K562 (cell line): ENCODE results near the gene WFIKKN2. TPM values are rescaled to one million over a fixed set of nuclear protein-coding genes. Genes with fewer than 3 reads are reported as not detected.

Experiments used
- ATAC-seq: fragments of 200-7000 bp; cut with Tn5 transposase; 3 replicates; pipeline ENCODE4 v1.9.1; 2020; ENCODE audit warnings: moderate library complexity
- BruUV-seq: library from RNA; stranded (reverse); fragments of 400-500 nt; replicated peaks from 2 replicates; lab custom pipeline; 2021; lab: Mats Ljungman, UMichigan
- CTCF ChIA-PET: fragments of 300-600 bp; formaldehyde crosslinking; extraction: SDS; loops from one replicate; lab custom pipeline; 2021; ENCODE audit warnings: low intra/inter-chr PET ratio; lab: Yijun Ruan, JAX
- POLR2A ChIA-PET: fragments of 300-600, 350-650 bp; sonication (Branson Sonifier 250); formaldehyde crosslinking; extraction: SDS; loops from one replicate; lab custom pipeline; 2021; ENCODE audit warnings: antibody characterized with exemption, inconsistent platforms; lab: Yijun Ruan, JAX
- DNase-seq, 4 experiments: peaks; one replicate each; pipeline versions ENCODE4 v3.0.0 to v3.0.0-alpha.2; 2011 to 2018; ENCODE audit warnings: low spot score in 3 of 4, mixed read lengths in 3 of 4; ENCODE audit errors: extremely low read depth in 1 of 4
- FAIRE-seq: peaks from 2 replicates; lab custom pipeline; 2011; peaks lifted over from hg19 to GRCh38; lab: Jason Lieb, UNC
- H2AFZ ChIP-seq: 2 replicates; pipeline ENCODE4 v1.6.0; 2011; ENCODE audit warnings: low read depth, low read length, control low read depth, inconsistent platforms
- H3K27ac ChIP-seq: fragments of 200-600 bp; 3 replicates; pipeline ENCODE4 v1.8.0; 2011; ENCODE audit warnings: low read depth, mild to moderate bottlenecking, control low read depth, inconsistent platforms, low read length, moderate library complexity, mixed read lengths; ENCODE audit errors: extremely low read depth
- H3K27me3 ChIP-seq, 2 experiments: fragments of 300-600 bp in 1 of 2; 2 replicates in 1 of 2; 3 replicates in 1 of 2; pipeline versions ENCODE4 v1.6.0 to v1.8.0; 2011; ENCODE audit warnings: inconsistent platforms in 2 of 2, low read length in 2 of 2, mild to moderate bottlenecking in 1 of 2, mixed read lengths in 1 of 2, moderate library complexity in 1 of 2; ENCODE audit not compliant: control insufficient read depth in 2 of 2, insufficient read depth in 2 of 2
- H3K36me3 ChIP-seq: fragments of 300-600 bp; 3 replicates; pipeline ENCODE4 v1.8.0; 2011; ENCODE audit warnings: mild to moderate bottlenecking, low read length, inconsistent platforms; ENCODE audit not compliant: control insufficient read depth, insufficient read depth
- H3K4me1 ChIP-seq, 2 experiments: fragments of 200-600 bp in 1 of 2; replicated peaks in 1 of 2; 2 replicates in 1 of 2; 3 replicates in 1 of 2; pipeline versions ENCODE4 v1.5.1 to v1.8.0; 2011; ENCODE audit warnings: inconsistent platforms in 2 of 2, low read length in 2 of 2, mild to moderate bottlenecking in 1 of 2, mixed read lengths in 1 of 2, moderate library complexity in 1 of 2; ENCODE audit not compliant: control insufficient read depth in 2 of 2, insufficient read depth in 2 of 2
- H3K4me2 ChIP-seq: 2 replicates; pipeline ENCODE4 v1.6.1; 2011; ENCODE audit warnings: low read length, control low read depth, inconsistent platforms, mixed read lengths; ENCODE audit not compliant: insufficient read depth
- H3K4me3 ChIP-seq: fragments of 200-600 bp; sonication (generic), shearing (Covaris generic); 2 replicates; pipeline ENCODE4 v1.5.1; 2016; ENCODE audit warnings: control low read depth, inconsistent platforms
- H3K79me2 ChIP-seq: fragments of 200-600 bp; 3 replicates; pipeline ENCODE4 v1.8.0; 2011; ENCODE audit warnings: low read length, inconsistent platforms; ENCODE audit not compliant: control insufficient read depth, insufficient read depth
- H3K9ac ChIP-seq, 2 experiments: 2 replicates each; pipeline versions ENCODE4 v1.6.0 to v1.6.1; 2011; ENCODE audit warnings: low read depth in 2 of 2, low read length in 2 of 2, control low read depth in 1 of 2, inconsistent platforms in 1 of 2, mild to moderate bottlenecking in 1 of 2, mixed read lengths in 1 of 2; ENCODE audit not compliant: insufficient read depth in 1 of 2
- H3K9me1 ChIP-seq: one replicate; pipeline ENCODE4 v1.6.0; 2011; ENCODE audit warnings: inconsistent platforms, mild to moderate bottlenecking, low read length, moderate library complexity; ENCODE audit not compliant: control insufficient read depth, insufficient read depth
- H3K9me3 ChIP-seq: replicated peaks from 2 replicates; pipeline ENCODE4 v1.5.1; 2011; ENCODE audit warnings: low read depth, low read length, inconsistent platforms; ENCODE audit not compliant: control insufficient read depth, insufficient read depth
- H4K20me1 ChIP-seq: replicated peaks from 2 replicates; pipeline ENCODE4 v1.6.1; 2011; ENCODE audit warnings: low read length, inconsistent platforms, mixed read lengths; ENCODE audit not compliant: control insufficient read depth, insufficient read depth
- FOXA1 ChIP-seq: fragments of 450-650 bp; IDR thresholded peaks from 2 replicates; pipeline ENCODE4 v1.6.1; 2016; ENCODE audit warnings: mild to moderate bottlenecking, borderline replicate concordance
- PKNOX1 ChIP-seq: fragments of 450-650 bp; IDR thresholded peaks from 2 replicates; pipeline ENCODE4 v1.6.1; 2016
- ZNF511 ChIP-seq: sonication (generic); formaldehyde crosslinking; IDR thresholded peaks from 2 replicates; pipeline ENCODE4 v1.8.0; 2022; ENCODE audit warnings: mild to moderate bottlenecking, missing genetic modification reagents
- WGBS: fragments of 100-300 bp; shearing (Covaris generic); methylation state at CpG from one replicate; pipeline ENCODE4 v1.1.6; 2016; ENCODE audit warnings: low coverage, mixed read lengths; ENCODE audit not compliant: insufficient coverage; ENCODE audit errors: missing lambda C conversion rate; 5-methylcytosine and 5-hydroxymethylcytosine counted together
- in situ Hi-C: fragments of 300-500 bp; cut with MboI; formaldehyde crosslinking; loops from 4 replicates; pipeline ENCODE4 v1.15.0; 2018; ENCODE audit warnings: inconsistent platforms, mixed read lengths
- intact Hi-C: fragments of 100-400 bp; cut with micrococcal nuclease; formaldehyde crosslinking; loops from 2 replicates; pipeline ENCODE4 v1.14.2; 2022
- polyA plus RNA-seq, 8 experiments: library from polyadenylated mRNA; depleted of rRNA in 4 of 8; stranded (reverse) in 5 of 8; unstranded in 3 of 8; fragments of >200 nt; fragmentation: Nextera tagmentation in 2 of 8; fragmentation: Illumina TruSeq in 1 of 8; extraction: Ambion mirVana in 2 of 8; extraction: Trizol in 1 of 8; gene quantifications; 2 replicates each; pipeline versions ENCODE4 v1.2.1 to v1.2.3, GENCODE V29; 2011 to 2014; ENCODE audit warnings: inconsistent platforms in 1 of 8, missing spikeins in 1 of 8
- total RNA-seq, 7 experiments: library from RNA; depleted of rRNA in 6 of 7; stranded (reverse); fragments of >200 nt in 6 of 7; fragmentation: Illumina TruSeq in 2 of 7; extraction: Trizol in 2 of 7; gene quantifications; 2 replicates each; pipeline versions ENCODE4 v1.2.1 to v1.2.3, GENCODE V29; 2011 to 2021; ENCODE audit warnings: low replicate concordance in 1 of 7

WFIKKN2 gene
- total and polyA plus RNA-seq, 9 of the 15 experiments (the other 6 are each of a cell fraction or from before 2014, with no cell fraction given): 0.07 TPM; not detected in 8

- Histone ChIP-seq H3K9ac (no peak overlapping the region), H3K79me2 (no peaks in the 10 kb centered on the region), H3K9me3 (no peaks in the 10 kb centered on the region), H2AFZ (no peak overlapping the region), H3K4me3 (no peak overlapping the region), H3K27me3 (peaks cover 0 to 9% of the 10 kb centered on the region in 2 experiments; a peak in 2 of 5 replicates), H3K27ac (no peak overlapping the region), H4K20me1 (no peaks in the 10 kb centered on the region), H3K4me1 (peaks cover 1 to 6% of the 10 kb centered on the region in 2 experiments; a peak in 2 of 5 replicates), H3K36me3 (no peaks in the 10 kb centered on the region), H3K4me2 (no peak overlapping the region), H3K9me1 (no peaks in the 10 kb centered on the region)
- no peak for DNase-seq
- in situ Hi-C loops (no loop called here), intact Hi-C loops (no loop called here)
- WGBS: 53% methylated on average over 6 of the region's 6 CpGs
- ATAC-seq: no peak
- no peak for TF ChIP-seq ZNF511 (CRISPR knock-in tag)
- peak; percentile 74 for TF ChIP-seq PKNOX1
- no peak for TF ChIP-seq FOXA1
- CTCF ChIA-PET: no interaction called here
- BruUV-seq: no TSS peak
- no peak for FAIRE-seq
- POLR2A ChIA-PET: interaction anchor here (1.0 to 1.7 kb wide), 2 partner anchors 62 to 63 kb away, joined by 3 to 6 read pairs; partner anchors contain the start of gene TOB1
Observed at GRCh38 chr17:50803676-50804075, 31.7 kb upstream of the WFIKKN2 start.
